Measurements from ENCODE around the gene NDUFB10.
"Not testable (repeated sequence)": the region's sequence is repeated elsewhere in the genome, so short reads cannot be mapped to it uniquely, and the experiment has no call there.

NDUFB10 gene

DNA sequence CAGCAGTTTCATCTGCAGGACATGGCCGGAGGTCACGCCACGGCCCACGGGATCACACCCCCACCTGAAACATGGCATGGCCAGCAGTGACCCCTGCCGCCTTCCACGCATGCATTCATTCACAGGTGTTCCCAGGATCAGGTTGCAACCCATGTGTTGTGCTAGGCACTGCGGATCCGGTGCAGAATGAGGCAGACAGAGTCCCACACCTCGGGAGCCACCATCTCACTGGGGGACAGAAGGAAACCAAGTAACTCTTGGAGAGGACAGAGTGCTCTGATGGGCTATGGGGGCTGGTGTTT lies 12.0 kb upstream of the NDUFB10 start:
- ChIA-PET CTCF (interaction anchor here (1.4 to 1.5 kb wide), 2 partner anchors 10 to 12 kb away, joined by 3 to 4 read pairs; partner anchors contain the start of gene NDUFB10), POLR2A (interaction anchor here (0.8 to 3.5 kb wide), 2 partner anchors 10 to 18 kb away, joined by 3 to 31 read pairs; partner anchors contain the start of gene RPS2)
- no peak for DNase-seq (ENCODE audit: extremely low spot score)
- TF ChIP-seq ELF4 (IDR thresholded peaks at IDR 0.05) (no peak), SP1 (IDR thresholded peaks at IDR 0.05) (no peak), ARNT (IDR thresholded peaks at IDR 0.05) (no peak), BHLHE40 (IDR thresholded peaks at IDR 0.05; ENCODE audit: borderline replicate concordance) (no peak)

DNA sequence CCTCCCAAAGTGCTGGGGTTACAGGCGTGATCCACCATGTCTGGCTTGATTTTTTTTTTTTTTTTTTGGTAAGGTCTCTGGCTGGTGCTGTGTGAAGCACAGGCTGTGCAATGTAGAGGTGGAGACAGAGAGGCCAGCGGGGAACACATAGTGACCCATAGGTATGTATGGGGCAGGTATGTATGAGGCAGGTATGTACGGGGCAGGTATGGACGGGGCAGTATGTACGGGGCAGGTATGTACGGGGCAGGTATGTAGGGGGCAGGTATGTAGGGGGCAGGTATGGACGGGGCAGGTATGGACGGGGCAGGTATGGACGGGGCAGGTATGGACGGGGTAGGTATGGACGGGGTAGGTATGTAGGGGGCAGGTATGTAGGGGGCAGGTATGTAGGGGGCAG lies 9.8 kb upstream of the NDUFB10 start:
- POLR2A ChIA-PET = interaction anchor here (3.7 kb wide), 1 partner anchor 15 kb away, joined by 41 read pairs; the partner anchor contains the start of gene RPS2
- DNase-seq (ENCODE audit: extremely low spot score) = no peak
- TF ChIP-seq HDGF (IDR thresholded peaks at IDR 0.05; ENCODE audit: borderline replicate concordance) = no peak
- no peak for TF ChIP-seq ZNF384 (IDR thresholded peaks at IDR 0.05)
- TF ChIP-seq FOXA1 (IDR thresholded peaks at IDR 0.05) = no peak
- TF ChIP-seq ELF4 (IDR thresholded peaks at IDR 0.05) = no peak
- no peak for TF ChIP-seq L3MBTL2 (conservative IDR thresholded peaks at IDR 0.05)
- no peak for TF ChIP-seq LEF1 (IDR thresholded peaks at IDR 0.05; ENCODE audit: borderline replicate concordance)
- no peak for TF ChIP-seq CTBP1 (IDR thresholded peaks at IDR 0.05; ENCODE audit: borderline replicate concordance)
- TF ChIP-seq, protein P1, sequence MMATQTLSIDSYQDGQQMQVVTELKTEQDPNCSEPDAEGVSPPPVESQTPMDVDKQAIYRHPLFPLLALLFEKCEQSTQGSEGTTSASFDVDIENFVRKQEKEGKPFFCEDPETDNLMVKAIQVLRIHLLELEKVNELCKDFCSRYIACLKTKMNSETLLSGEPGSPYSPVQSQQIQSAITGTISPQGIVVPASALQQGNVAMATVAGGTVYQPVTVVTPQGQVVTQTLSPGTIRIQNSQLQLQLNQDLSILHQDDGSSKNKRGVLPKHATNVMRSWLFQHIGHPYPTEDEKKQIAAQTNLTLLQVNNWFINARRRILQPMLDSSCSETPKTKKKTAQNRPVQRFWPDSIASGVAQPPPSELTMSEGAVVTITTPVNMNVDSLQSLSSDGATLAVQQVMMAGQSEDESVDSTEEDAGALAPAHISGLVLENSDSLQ (IDR thresholded peaks at IDR 0.05) = no peak
- no peak for TF ChIP-seq SP1 (IDR thresholded peaks at IDR 0.05)
- no peak for TF ChIP-seq NFRKB (IDR thresholded peaks at IDR 0.05)
- TF ChIP-seq FOXK2 (IDR thresholded peaks at IDR 0.05) = no peak
- no peak for TF ChIP-seq BHLHE40 (IDR thresholded peaks at IDR 0.05; ENCODE audit: borderline replicate concordance)
- no peak for TF ChIP-seq SUZ12 (IDR thresholded peaks at IDR 0.05)
- no peak for TF ChIP-seq FOXM1 (IDR thresholded peaks at IDR 0.05; ENCODE audit: borderline replicate concordance)
- CTCF ChIA-PET = interaction anchor here (0.5 to 5.9 kb wide), 3 partner anchors 8 to 175 kb away, joined by 3 to 36 read pairs (median 4); no protein-coding TSS in a partner anchor

DNA sequence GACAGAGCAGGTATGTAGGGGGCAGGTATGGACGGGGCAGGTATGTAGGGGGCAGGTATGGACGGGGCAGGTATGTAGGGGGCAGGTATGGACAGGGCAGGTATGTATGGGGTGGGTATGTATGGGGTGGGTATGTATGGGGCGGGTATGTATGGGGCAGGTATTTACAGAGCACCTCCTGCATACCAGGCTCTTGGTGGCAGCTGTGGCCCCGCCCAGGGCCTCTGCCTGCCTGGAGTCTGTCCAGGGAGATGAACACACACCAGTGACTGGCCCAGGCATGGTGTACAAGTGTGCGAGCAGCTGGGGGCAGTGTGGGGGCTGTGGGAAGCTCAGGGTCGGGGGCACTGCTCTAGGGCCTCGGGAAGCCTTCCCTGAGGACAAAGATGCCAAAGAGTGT lies 9.3 kb upstream of the NDUFB10 start:
- DNase-seq (ENCODE audit: extremely low spot score) = no peak
- POLR2A ChIA-PET = interaction anchor here (1.0 to 3.7 kb wide), 2 partner anchors 9 to 14 kb away, joined by 5 to 41 read pairs; partner anchors contain the start of gene RPS2
- CTCF ChIA-PET = interaction anchor here (0.5 to 5.9 kb wide), 3 partner anchors 9 to 27 kb away, joined by 3 to 36 read pairs (median 4); no protein-coding TSS in a partner anchor
- TF ChIP-seq CTBP1 (IDR thresholded peaks at IDR 0.05; ENCODE audit: borderline replicate concordance) (no peak), BHLHE40 (IDR thresholded peaks at IDR 0.05; ENCODE audit: borderline replicate concordance) (no peak), ARNT (IDR thresholded peaks at IDR 0.05) (no peak), LEF1 (IDR thresholded peaks at IDR 0.05; ENCODE audit: borderline replicate concordance) (no peak), FOXM1 (IDR thresholded peaks at IDR 0.05; ENCODE audit: borderline replicate concordance) (no peak), TARDBP (IDR thresholded peaks at IDR 0.05) (no peak)

DNA sequence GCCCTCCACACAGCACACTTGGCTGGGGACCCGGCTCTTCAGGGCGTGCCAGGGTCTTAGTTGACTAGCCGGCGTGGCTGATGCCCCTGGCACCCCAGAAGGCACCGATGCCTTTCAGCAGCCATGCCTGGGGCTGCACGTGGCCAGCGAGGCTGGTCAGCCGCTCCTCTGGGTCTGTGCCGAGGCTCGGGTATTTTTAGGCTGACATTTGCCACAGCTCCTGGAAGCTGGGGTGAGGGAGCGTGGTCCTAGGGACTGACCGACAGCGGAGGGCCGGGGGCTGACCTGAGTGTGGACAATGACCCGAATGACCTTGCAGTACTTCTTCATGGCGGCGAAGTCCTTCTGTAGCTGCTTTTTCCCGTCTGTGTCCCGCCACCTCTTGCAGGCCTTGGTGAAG lies 8.8 kb upstream of the NDUFB10 start:
- ChIA-PET POLR2A (interaction anchor here (0.6 to 3.7 kb wide), 3 partner anchors 10 to 20 kb away, joined by 3 to 41 read pairs (median 5); partner anchors contain the start of gene RPS2), CTCF (interaction anchor here (1.6 to 5.9 kb wide), 2 partner anchors 10 to 21 kb away, joined by 4 to 36 read pairs; no protein-coding TSS in a partner anchor)
- no peak for DNase-seq (ENCODE audit: extremely low spot score)
- TF ChIP-seq ARNT (IDR thresholded peaks at IDR 0.05) (no peak), NFRKB (IDR thresholded peaks at IDR 0.05) (no peak), FOXK2 (IDR thresholded peaks at IDR 0.05) (no peak), FOXA1 (IDR thresholded peaks at IDR 0.05) (no peak)
- TF ChIP-seq, protein P1 (IDR thresholded peaks at IDR 0.05) = no peak

DNA sequence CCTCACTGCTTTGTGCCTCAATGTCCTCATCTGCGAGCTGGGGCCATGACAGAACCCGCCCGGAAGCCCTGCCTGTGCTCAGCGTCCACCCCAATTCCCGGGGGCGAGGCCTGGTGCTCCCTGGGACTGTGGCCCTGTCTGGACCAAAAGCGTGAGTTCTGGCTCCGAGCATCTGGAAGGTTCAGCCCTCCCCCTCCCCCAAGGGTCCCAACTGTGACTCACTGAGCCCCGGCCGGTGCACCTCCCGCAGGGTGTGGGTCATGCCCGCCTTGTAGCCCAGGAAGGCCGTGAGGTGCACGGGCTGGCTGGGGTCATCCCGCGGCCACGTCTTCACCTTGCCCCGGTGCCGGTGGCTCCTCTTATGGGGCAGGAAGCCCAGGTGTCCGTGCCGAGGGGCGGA lies 5.6 kb upstream of the NDUFB10 start:
- ChIA-PET CTCF (interaction anchor here (1.5 to 5.9 kb wide), 3 partner anchors 11 to 30 kb away, joined by 6 to 36 read pairs (median 7); partner anchors contain the start of gene MSRB1), POLR2A (interaction anchor here (0.7 to 4.1 kb wide), 3 partner anchors 10 to 18 kb away, joined by 3 to 26 read pairs (median 3); partner anchors contain the start of genes RPS2 and TBL3)
- TF ChIP-seq ARNT (IDR thresholded peaks at IDR 0.05) = no peak
- TF ChIP-seq L3MBTL2 (conservative IDR thresholded peaks at IDR 0.05) = no peak
- TF ChIP-seq TARDBP (IDR thresholded peaks at IDR 0.05) = no peak
- TF ChIP-seq CTBP1 (IDR thresholded peaks at IDR 0.05; ENCODE audit: borderline replicate concordance) = no peak
- TF ChIP-seq SUZ12 (IDR thresholded peaks at IDR 0.05) = no peak
- TF ChIP-seq SP1 (IDR thresholded peaks at IDR 0.05) = no peak
- no peak for TF ChIP-seq BHLHE40 (IDR thresholded peaks at IDR 0.05; ENCODE audit: borderline replicate concordance)
- TF ChIP-seq FOXK2 (IDR thresholded peaks at IDR 0.05) = no peak
- no peak for TF ChIP-seq ELF4 (IDR thresholded peaks at IDR 0.05)
- TF ChIP-seq NFRKB (IDR thresholded peaks at IDR 0.05) = no peak
- no peak for TF ChIP-seq FOXA1 (IDR thresholded peaks at IDR 0.05)
- no peak for TF ChIP-seq ZNF384 (IDR thresholded peaks at IDR 0.05)
- TF ChIP-seq HDGF (IDR thresholded peaks at IDR 0.05; ENCODE audit: borderline replicate concordance) = no peak
- TF ChIP-seq, protein P1 (IDR thresholded peaks at IDR 0.05) = no peak
- no peak for TF ChIP-seq FOXM1 (IDR thresholded peaks at IDR 0.05; ENCODE audit: borderline replicate concordance)
- TF ChIP-seq LEF1 (IDR thresholded peaks at IDR 0.05; ENCODE audit: borderline replicate concordance) = no peak
- DNase-seq (ENCODE audit: extremely low spot score) = no peak

DNA sequence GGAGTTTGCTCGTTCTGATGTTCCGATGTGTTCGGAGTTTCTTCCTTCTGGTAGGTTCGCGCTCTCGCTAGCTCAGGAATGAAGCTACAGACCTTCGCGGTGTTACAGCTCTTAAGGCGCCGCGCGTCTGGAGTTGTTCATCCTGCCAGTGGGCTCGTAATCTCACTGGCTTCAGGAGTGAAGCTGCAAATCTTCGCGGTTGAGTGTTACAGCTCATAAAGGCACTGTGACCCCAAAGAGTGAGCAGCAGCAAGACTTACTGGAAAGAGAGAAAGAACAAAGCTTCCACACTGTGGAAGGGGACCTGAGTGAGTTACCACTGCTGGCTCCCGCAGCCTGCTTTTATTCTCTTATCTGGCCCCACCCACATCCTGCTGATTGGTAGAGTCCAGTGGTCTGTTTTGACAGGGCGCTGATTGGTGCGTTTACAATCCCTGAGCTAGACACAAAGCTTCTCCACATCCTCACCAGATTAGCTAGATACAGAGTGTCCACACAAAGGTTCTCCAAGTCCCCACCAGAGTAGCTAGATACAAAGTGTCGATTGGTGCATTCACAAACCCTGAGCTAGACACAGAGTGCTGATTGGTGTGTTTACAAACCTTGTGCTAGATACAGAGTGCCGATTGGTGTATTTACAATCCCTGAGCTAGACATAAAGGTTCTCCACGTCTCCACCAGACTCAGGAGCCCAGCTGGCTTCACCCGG lies 1.8 kb upstream of the NDUFB10 start:
- ChIA-PET CTCF (interaction anchor here (0.7 to 1.1 kb wide), 3 partner anchors 11 to 34 kb away, joined by 3 to 6 read pairs (median 3); no protein-coding TSS in a partner anchor), POLR2A (interaction anchor here (1.1 to 4.1 kb wide), 5 partner anchors 8 to 28 kb away, joined by 3 to 26 read pairs (median 3); partner anchors contain the start of genes MSRB1 and RPS2)
- not testable (repeated sequence) for DNase-seq (ENCODE audit: extremely low spot score)

DNA sequence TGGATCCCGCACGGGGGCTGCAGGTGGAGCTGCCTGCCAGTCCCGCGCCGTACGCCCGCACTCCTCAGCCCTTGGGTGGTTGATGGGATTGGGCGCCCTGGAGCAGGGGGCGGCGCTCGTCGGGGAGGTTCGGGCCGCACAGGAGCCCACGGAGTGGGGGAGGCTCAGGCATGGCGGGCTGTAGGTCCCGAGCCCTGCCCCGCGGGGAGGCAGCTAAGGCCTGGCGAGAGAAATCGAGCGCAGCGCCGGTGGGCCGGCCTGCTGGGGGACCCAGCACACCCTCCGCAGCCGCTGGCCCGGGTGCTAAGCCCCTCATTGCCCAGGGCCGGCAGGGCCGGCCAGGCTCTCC lies 1.2 kb upstream of the NDUFB10 start:
- POLR2A ChIA-PET = interaction anchor here (0.7 to 2.2 kb wide), 5 partner anchors 11 to 29 kb away, joined by 3 to 7 read pairs (median 3); partner anchors contain the start of gene MSRB1
- not testable (repeated sequence) for DNase-seq (ENCODE audit: extremely low spot score)
- CTCF ChIA-PET = interaction anchor here (0.7 to 1.1 kb wide), 3 partner anchors 12 to 35 kb away, joined by 3 to 6 read pairs (median 3); no protein-coding TSS in a partner anchor

Data from HEK293T (cell line).